ENCODE measurements around the gene HSD17B8. TPM values are rescaled to one million over a fixed set of nuclear protein-coding genes. Genes with fewer than 3 reads are reported as not detected.

HSD17B8 gene
- total and polyA plus RNA-seq, 8 donors = 8.0 to 29.9 (median 21.5) TPM; not detected in 1

- Histone ChIP-seq H3K36me3 (peaks cover 17 to 35% (median 33%) of the 10 kb centered on the region in 4 donors), H3K27me3 (no peaks in the 10 kb centered on the region), H3K27ac (peak overlapping the region; percentile 81 to 86 (median 83)), H3K4me1 (peaks cover 43 to 75% (median 65%) of the 10 kb centered on the region in 4 donors), H3K4me3 (peak overlapping the region; percentile 59 to 83 (median 72)), H3K9me3 (no peaks in the 10 kb centered on the region)
- intact Hi-C loops (cut with DNase I; ENCODE audit: low total_unique reads) = no loop called here
- WGBS, 5 donors = 30 to 42% (median 38%) methylated on average over 17 of the region's 17 CpGs
- DNase-seq = peak in 1 of 2 donors; percentile 54
- TF ChIP-seq EP300 (IDR thresholded peaks at IDR 0.05) = no peak
- TF ChIP-seq POLR2A (IDR thresholded peaks at IDR 0.05) = no peak
- TF ChIP-seq CTCF (IDR thresholded peaks at IDR 0.05) = no peak
- no peak for TF ChIP-seq POLR2AphosphoS5 (IDR thresholded peaks at IDR 0.05)
These were observed 954 bp downstream of the HSD17B8 start for GRCh38 chr6:33205191-33206026.

- no peak overlapping the region for H3K27ac ChIP-seq
- H3K4me1 ChIP-seq = peaks cover 43 to 73% (median 62%) of the 10 kb centered on the region in 4 donors
- DNase-seq = no peak
- WGBS, 5 donors = 71 to 89% (median 79%) methylated on average over 3 of the region's 3 CpGs
- peaks cover 17 to 43% (median 42%) of the 10 kb centered on the region in 4 donors for H3K36me3 ChIP-seq
- TF ChIP-seq POLR2A (IDR thresholded peaks at IDR 0.05) (no peak), POLR2AphosphoS5 (IDR thresholded peaks at IDR 0.05) (no peak), EP300 (IDR thresholded peaks at IDR 0.05) (no peak), CTCF (IDR thresholded peaks at IDR 0.05) (no peak)
- no peaks in the 10 kb centered on the region for H3K27me3 ChIP-seq
- H3K4me3 ChIP-seq = no peak overlapping the region
- no peaks in the 10 kb centered on the region for H3K9me3 ChIP-seq
- intact Hi-C loops (cut with DNase I; ENCODE audit: low total_unique reads) = no loop called here
These were observed 1.8 kb downstream of the HSD17B8 start for GRCh38 chr6:33206027-33206863.

GRCh38 chr6:33206864-33207551 lies 2.6 kb downstream of the HSD17B8 start:
- H3K9me3 ChIP-seq = no peaks in the 10 kb centered on the region
- H3K36me3 ChIP-seq = peaks cover 17 to 47% (median 45%) of the 10 kb centered on the region in 4 donors
- peak overlapping the region in 4 of 5 donors; percentile 87 to 96 (median 94) for H3K27ac ChIP-seq
- TF ChIP-seq POLR2AphosphoS5 (IDR thresholded peaks at IDR 0.05) (no peak), EP300 (IDR thresholded peaks at IDR 0.05) (no peak), CTCF (IDR thresholded peaks at IDR 0.05) (no peak), POLR2A (IDR thresholded peaks at IDR 0.05) (no peak)
- intact Hi-C loops (cut with DNase I; ENCODE audit: low total_unique reads) = no loop called here
- 22 to 35% (median 30%) methylated on average over 14 to 20 of the region's 20 CpGs for WGBS, 5 donors
- peaks cover 35 to 69% (median 55%) of the 10 kb centered on the region in 4 donors for H3K4me1 ChIP-seq
- H3K4me3 ChIP-seq = peak overlapping the region; percentile 63 to 85 (median 71)
- DNase-seq = peak in 1 of 2 donors; percentile 69
- H3K27me3 ChIP-seq = no peaks in the 10 kb centered on the region
